DMS114 treated with DMSO at 0.1 percent for 48 hours (cell line): ENCODE data around the gene SRRM3.
"Not testable (repeated sequence)": the region's sequence is repeated elsewhere in the genome, so short reads cannot be mapped to it uniquely, and the experiment has no call there.

ENCODE experiments used
- DNase-seq: peaks from one replicate; lab custom pipeline; 2025; ENCODE audit not compliant: unreplicated experiment; lab: John Stamatoyannopoulos, UW

The SRRM3 gene

DNA sequence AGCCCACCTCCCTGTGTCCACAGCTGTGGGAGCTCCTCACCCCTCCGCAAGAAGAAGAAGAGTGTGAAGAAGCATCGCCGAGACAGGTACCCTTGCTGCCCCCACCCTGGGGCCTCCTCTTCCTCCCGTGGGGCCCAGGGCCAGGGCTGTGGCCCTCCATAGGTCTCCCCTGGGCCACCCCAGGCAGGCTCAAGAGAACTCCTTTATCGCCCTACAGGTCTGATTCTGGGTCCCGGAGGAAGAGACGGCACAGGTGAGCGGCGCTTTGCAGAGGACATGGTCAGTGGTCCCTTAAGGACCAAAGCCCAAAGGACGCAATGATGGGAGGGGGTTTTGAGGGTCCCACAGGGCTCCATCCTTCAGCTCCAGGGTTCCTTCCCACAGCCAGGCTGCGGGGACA lies 59.6 kb downstream of the SRRM3 start:
- no peak for DNase-seq

DNA sequence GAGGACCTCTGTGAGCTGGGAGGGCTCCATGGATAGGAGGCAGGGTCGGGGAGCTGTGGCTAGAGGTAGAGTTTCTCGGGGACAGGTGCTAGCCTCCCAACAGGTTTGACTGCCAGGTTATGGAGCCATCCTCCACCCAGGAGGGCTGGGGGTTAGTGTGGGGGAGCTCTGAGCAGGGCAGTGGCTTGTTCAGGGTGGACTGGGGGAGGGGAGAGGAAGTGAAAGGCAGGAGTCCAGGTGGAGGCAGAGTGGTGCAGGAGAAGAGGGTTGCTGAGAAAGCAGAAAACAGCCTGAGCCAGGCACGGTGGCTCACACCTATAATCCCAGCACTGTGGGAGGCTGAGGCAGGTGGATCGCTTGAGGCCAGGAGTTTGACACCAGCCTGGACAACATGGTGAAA lies 60.2 kb downstream of the SRRM3 start:
- no peak for DNase-seq

DNA sequence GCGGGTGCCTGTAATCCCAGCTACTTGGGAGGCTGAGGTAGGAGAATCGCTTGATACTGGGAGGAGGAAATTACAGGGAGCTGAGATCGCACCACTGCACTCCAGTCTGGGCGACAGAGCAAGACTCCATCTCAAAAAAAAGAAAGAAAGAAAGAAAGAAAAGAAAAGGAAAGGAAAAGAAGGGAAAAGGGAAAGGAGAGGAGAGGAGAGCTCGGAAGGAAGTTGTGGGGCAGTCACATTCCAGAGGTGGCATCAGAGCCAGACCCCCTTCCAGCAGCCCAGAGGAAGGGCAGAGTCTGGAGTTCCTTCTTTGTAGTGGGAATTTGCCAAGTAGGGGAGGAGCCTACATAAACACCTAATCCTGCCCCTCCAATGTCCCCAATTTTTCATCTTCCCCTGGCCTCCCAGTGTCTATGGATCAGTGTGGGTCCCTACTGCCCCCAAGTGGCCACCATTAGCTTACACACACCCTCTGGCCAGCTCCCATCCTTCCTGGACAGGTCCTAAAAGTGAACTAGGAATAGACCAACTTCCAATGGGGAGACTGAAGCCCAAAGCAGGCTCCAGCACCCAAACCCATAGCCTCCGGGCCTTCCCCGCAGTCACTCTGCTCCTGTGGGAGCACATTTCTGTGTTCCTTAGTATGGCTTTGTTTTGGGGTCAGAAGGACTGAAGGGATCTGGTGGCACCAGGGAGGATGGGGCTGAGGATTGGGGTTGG lies 61.1 kb downstream of the SRRM3 start:
- peak; percentile 67 for DNase-seq

DNA sequence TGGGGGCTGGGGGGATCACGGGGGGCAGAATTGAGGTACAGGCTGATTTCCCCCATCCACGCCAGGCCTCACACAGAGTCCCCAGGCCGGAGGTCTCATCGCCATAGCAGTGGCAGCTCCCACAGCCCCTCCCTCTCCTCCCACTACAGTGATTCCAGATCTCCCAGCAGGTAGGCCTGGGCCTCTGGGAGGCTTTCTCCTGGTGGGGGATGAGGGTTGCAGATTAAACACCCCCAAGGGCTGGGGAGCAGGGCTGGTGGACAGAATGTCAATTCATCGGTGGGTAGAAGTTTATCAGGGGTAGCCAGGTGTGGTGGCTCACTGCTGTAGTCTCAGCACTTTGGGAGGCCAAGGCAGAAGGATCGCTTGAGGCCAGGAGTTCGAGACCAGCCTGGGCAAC lies 63.6 kb downstream of the SRRM3 start:
- DNase-seq, result no peak

DNA sequence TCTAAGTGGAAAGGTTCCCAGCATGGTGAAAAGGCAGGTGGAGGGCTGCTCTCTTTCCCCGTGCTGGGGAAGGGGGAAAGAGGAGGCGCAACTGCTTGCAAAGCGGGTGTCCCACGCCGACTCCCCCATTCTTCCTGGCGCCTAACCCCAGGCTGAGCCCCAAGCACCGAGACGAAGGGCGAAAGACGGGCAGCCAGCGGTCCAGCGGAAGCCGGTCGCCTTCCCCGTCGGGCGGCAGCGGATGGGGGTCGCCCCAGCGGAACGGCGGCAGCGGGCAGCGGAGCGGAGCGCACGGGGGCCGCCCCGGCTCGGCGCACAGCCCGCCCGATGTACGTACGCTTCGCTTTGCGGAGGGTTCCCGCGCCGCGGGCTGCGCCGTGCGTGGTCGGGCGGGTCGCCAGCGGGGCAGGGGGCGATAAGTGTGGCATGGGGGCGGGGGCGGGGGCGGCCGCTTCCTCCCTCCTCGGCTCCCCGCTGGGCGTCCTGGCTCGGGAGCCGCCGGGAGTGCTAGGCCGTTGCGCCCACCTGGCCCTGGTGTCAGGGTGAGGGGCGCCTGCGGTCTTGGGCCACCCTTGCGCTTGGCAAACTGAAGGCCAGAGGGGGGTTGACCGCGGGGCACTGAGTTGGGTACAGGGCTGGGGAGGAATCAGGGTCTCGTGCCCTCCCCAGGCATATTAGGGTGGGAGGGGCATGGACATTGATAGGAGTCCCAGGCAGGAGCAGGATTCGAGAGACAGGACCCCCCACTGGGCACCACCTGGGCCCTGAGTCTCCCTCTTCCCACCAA lies 65.6 kb downstream of the SRRM3 start:
- no peak for DNase-seq

DNA sequence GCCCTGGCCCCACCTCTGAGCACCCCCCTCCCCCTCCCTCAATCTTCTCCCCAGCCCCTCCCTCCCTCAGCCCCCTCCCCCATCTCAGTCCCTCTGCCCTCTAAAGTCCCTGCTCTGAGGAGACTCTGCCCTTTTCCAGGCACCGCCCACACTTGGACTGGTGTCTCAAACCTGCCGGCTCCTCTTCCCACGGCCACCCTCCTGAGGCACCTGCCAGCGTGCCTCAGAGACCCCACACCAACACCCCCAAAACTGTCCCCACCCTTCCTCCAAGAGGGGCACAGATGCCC lies 66.1 kb downstream of the SRRM3 start:
- DNase-seq, result no peak

DNA sequence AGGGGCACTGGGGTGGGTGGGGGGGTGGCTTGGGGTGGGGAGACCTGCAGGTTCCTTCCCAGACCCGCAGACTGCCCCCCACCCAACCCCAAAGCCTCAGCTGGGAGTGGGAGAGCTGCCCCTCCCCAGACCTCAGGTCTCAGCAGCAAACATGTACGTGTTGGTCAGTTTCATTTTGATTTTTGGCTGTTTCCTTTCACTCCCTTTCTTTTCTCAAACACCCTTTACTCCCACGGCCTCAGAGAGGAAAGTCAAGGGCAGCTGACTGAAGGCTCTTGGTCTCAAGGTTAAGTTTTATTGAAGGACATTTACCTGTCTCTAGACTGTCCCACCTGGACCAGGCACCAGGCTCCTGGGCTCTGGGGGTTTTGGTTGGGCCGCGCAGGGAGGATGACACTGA lies 66.7 kb downstream of the SRRM3 start:
- no peak for DNase-seq

DNA sequence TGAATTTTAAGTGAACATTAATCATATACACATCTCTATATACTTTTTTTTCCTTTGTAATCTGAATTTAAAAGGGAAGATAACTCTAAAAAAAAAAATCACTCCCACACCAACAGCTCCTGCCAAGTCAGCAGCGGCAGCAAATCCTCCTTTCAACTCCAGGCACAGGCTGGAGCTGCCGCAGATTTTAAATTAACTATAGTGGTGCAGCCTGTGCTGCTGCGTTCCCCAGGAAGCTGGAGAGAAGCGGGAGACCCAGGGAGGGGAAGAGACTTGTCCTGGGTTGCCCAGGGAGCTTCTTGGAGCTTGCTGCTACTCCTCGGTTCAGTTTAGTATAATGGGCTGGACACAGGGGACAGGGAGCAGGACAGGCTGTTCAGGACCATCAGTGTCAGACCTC lies 68.2 kb downstream of the SRRM3 start:
- DNase-seq, result no peak

DNA sequence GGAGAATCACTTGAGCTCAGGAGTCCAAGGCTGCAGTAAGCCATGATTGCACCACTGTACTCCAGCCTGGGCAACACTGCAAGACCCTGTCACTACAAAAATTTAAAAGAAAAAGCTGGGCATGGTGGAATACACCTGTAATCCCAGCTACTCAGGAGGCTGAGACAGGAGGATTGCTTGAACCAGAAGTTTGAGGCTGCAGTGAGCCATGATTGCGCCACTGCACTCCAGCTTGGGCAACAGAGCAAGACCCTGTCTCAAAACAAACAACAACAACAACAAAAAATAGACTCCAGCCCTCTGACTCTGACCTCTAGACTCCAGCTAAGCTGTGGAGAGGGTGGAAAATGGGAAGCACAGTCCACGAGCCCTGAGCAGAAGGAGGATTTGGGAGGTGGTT lies 69.7 kb downstream of the SRRM3 start:
- DNase-seq, result not testable (repeated sequence)

DNA sequence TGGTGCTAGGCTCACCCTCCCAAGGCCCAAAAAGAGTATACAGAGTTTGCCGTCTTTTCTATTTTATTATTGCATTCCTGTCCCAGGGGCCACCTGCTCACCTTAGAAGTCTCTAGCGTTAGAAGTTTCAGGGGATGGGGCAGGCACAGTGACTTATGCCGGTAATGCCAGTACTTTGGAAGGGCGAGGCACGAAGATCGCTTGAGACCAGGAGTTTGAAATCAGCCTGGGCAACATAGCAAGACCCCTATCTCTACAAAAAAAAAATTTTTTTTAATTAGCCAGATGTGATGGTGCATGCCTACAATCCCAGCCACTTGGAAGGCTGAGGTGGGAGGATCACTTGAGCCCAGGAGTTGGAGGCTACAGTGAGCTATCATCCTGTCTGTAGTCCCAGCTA lies 70.4 kb downstream of the SRRM3 start:
- no peak for DNase-seq

DNA sequence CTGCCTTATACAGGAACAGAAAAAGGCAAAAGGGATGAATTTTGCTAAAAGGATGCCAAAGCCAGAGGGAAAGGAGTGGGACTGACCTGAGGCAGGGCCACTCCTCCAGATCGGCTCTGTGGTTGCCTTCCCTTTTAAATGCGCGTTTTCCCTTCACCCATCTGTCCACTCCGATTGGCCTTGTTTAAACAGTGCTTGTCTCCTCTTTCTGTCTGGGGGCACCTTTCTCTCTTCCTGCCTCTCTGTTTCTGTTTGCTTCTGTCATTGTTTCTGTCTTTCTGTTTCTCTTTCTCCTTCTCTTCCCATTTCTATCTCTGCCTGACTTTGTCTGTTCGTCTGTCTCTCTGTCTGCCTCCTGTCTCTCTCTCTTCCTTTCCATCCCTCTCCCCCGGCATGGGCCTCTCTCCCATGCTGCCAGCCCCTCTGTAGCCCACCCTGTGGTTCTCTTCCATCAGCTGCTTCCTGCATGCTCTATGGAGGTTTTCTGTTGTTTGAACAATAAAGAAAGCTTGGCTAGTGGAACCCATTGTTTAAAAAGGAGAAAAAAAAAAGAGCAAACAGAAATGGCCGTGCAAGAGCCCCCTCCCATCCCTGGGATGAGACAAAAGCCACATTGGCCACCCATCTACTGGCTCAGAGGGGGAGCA lies 71.3 kb downstream of the SRRM3 start:
- DNase-seq, result no peak

DNA sequence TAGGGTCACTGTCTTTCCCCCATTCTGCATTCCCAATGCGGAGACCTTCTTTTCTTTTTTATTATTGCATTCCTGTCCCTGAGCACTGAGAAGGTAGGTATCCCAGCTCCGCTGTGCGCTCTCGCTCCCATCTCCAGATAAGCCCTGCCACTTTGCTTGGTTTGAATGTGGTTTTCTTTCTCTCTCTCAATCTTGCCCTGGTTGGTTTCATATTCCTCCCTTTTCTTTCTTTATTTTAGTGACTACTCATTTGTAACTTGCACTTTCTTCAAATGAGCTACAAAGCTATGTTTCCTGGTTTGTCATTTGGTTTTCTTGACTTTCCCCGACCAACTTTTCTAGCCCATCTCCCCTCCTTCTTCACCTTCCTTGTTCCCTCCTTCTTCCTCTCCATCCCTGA lies 71.8 kb downstream of the SRRM3 start:
- no peak for DNase-seq

DNA sequence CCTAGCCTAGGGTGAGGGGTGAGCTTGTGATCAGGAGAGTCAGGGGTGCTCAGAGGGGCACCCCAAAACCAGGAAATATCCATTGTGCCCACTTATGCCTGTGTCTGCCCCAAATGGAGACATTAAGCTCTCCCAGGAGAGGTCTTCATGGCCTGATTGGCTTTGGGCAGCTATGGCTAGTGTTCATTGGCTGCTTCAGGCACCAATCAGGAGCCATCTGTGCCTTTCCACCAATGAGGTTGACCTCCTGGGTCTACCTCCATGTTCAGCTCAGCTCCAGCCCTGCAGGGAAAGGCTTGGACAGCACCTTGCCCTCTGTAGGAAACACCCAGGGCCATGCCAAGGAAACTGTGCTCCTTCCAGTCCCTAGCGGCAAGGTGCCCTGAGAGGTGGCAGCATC lies 76.8 kb downstream of the SRRM3 start:
- no peak for DNase-seq

DNA sequence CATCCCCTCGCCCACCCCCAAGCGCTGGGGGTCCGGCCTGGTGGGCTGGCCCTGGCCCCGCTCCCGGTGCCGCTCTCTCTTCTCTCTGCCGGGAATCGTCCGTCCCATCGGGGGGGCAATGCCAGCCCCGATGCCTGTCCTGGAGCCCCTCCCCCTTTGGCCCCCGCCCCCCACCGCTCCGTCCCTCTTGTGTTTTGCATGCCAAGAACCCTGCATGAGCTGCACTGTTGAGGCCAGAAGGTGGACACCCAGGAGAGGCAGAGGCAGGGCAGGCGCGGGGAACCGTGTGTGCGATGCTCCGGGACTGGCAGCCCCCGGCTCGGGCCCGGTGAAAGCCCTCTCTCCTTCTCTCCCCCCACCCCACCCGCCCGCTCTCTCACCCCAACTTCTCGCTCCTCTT lies 78.7 kb downstream of the SRRM3 start:
- no peak for DNase-seq

DNA sequence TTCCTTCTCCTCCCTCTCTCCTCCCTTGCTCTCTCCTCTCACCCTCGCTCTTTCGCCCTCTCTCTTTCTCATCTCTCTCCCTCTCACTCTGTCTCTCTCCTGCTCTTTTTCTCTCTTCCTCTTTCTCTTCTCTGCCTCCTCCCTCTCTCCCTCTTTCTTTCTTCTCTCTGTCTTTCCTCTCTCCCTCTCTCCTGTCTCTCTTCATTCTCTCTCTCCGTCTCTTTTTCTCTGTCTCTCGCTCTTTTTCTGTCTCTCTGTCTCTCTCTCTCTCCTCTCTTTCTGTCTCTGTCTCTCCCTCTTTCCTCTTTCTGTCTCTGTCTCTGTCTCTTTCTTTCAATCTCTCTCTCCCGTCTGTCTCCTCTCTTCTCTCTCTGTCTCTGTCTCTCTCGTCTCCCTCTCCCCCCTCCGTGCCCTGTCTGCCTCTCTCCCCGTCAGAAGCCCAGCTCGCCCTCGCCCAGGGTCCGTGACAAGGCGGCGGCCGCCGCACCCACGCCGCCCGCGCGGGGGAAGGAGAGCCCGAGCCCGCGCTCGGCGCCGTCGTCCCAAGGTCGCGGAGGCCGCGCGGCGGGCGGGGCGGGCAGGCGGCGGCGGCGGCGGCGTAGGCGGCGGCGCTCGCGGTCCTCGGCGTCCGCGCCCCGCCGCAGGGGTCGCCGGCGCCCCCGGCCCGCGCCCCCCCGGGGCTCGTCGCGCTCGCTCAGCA lies 79.5 kb downstream of the SRRM3 start:
- no peak for DNase-seq

DNA sequence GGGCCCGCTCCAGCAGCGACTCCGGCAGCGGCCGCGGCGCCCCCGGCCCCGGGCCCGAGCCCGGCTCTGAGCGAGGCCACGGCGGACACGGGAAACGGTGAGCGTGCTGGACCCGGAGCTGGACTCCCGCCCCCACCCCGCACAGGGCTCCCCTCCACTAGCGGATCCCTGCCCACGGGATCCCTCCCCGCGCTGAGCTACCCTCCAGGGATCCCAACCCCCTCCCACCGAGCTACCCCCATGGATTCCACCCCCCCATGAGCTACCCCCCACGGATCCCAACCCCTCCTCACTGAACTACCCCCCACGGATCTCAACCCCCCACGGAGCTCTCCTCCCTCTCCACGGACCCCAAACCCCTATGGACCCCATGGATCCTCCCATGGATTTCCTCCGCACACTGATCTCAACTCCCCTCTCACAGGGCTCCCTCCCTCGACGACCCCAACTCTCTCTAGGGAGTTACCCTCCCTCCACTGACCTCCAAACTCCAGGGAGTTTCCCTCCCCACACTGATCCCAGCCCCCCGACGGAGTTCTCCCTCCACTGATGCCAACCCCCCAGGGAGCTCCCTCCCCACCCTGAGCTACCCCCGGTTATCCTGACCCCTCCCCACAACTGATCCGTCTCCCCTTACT lies 80.1 kb downstream of the SRRM3 start:
- no peak for DNase-seq

DNA sequence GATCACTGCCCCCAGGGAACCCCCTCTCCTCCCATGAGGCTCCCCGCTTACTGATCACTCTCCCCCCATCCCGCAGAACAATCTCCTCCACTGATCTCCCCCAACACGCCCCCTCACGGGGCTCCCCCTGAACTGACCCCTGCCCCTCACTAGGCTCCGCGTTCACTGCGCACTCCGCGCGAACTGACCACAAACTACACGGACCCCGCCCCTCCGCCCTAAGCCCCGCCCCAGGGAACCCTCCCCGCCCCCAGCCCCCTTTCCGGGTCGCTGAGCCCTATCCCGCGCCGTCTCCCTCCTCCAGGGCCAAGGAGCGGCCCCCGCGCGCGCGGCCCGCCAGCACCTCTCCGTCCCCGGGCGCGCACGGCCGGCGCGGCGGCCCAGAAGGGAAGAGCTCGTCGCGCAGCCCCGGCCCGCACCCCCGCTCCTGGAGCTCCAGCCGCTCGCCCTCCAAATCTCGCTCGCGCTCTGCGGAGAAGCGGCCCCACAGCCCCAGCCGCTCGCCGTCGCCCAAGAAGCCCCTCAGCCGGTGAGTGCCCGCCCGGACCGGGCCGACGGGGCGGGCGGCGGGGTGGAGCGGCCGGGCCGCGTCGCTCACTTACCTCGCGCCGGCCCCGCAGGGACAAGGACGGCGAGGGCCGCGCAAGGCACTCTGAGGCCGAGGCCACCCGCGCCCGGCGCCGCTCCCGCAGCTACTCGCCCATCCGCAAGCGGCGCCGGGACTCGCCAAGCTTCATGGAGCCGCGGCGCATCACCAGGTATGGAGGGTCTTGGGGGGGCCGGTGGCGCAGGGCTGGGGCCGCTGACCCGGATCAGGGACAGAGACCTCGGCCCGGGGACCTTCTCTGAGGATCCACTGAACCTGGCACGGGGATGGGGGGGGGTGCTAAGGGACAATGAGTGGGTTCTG lies 80.9 kb downstream of the SRRM3 start:
- DNase-seq, result no peak

DNA sequence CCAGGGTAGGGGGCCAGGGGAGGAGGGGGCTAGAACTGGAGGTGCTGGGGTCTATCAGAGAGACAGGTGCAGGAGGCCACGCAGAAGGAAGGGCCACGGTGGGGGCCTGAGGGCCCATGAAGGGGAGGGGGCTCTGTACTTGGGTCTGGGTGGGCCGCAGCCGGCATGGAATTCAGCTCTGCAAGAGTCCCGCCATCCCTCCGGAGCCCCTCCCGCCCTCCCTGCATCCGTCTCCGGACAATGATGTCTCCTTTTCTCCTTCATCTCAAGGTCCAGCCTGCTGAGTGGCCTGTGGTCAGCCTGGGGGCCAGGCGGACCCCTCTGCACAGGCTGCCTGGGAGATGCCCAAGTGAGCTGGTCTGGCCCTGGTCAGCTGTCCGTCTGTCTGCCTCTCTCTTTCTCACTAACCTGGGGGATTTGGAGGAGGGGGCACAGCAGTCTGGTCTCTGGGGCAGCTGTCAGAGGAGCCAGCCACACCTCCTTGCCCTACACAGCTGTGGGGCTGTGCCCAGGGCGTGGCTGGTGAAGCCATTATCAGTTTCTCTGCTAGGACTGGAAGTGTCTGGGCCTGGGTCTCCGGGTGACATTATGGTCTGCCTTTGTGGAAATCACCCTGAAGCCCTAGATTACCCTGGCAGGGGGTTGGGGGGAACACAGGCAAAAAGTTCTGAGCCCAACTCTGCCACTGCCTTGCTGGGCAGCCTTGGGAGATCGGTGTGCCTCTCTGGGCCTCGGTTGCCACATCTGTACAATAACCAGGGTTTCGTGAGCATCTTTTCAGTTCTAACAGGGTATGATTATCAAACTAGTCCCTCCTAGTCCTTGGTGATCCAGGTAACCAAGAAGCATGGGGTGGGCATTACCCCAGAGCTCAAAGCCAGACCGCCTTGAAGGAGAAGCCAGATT lies 81.8 kb downstream of the SRRM3 start:
- no peak for DNase-seq

DNA sequence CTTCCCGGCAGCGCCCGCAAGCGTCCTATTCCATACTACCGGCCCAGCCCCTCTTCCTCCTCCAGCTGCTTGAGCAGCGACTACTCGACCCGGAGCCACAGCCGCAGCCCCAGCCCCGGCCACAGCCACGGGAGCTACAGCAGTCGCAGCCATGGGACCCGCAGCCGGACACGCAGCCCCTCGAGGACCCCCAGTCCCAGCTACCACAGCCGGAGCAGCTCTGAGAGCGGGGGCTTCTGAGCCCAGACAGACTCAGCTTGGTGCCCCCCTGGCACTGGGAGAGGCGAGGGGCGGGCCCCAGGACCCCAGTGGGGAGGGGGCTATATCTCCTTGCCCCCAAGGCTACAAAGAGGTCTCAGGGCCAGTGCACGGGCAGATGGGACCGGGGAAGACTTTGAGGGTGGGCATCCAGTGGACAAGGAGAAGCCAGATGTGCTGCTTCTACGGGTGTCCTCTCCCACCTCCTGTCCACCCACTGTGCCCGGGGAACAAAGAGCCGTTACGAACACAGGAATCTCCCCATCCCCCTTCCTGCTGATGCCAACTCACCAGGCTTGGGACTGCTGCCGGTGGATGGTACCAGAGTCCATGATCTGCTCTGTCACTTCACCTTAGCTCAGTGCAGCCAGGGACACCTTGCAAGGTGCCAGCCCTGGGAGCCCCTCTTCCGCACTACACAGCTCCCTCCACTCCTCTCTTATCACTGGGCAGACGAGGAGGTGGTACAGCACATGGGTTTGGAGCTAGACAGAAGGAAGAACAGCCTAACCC lies 84.1 kb downstream of the SRRM3 start:
- no peak for DNase-seq
